ENCODE data around the gene MAP10. TPM values are rescaled to one million over a fixed set of nuclear protein-coding genes. Genes with fewer than 3 reads are reported as not detected.

The MAP10 gene
- total and polyA plus RNA-seq, 2 experiments from 2014 or later = 2.9 to 3.3 TPM

- no peaks in the 10 kb centered on the region for H4K20me1 ChIP-seq (replicated peaks; ENCODE audit: insufficient read depth)
- H3K79me2 ChIP-seq (replicated peaks; ENCODE audit: insufficient read depth) = no peaks in the 10 kb centered on the region
- no peak overlapping the region for H3K4me2 ChIP-seq
- H3K27me3 Mint-ChIP-seq (ENCODE audit: insufficient read depth, low read depth, poor library complexity) = peaks cover 4% of the 10 kb centered on the region
- no peak overlapping the region for H3K4me3 ChIP-seq
- peak overlapping the region; percentile 65; the same call in 1 of the 2 replicates for H2AFZ ChIP-seq
- no peaks in the 10 kb centered on the region for H3K9me3 Mint-ChIP-seq
- no peak overlapping the region for H3K27ac ChIP-seq (ENCODE audit: low read depth)
- no peaks in the 10 kb centered on the region for H3K4me1 ChIP-seq (ENCODE audit: insufficient read depth)
- TF ChIP-seq ZNF331 (CRISPR knock-in tag; IDR thresholded peaks at IDR 0.05; ENCODE audit: low read depth) (no peak), ZNF462 (CRISPR knock-in tag; IDR thresholded peaks at IDR 0.05) (no peak), JUNB (IDR thresholded peaks at IDR 0.05; ENCODE audit: unreplicated experiment) (no peak), REST (IDR thresholded peaks at IDR 0.05; ENCODE audit: unreplicated experiment) (no peak), NANOG (IDR thresholded peaks at IDR 0.05; ENCODE audit: borderline replicate concordance) (no peak), CREB1 (CRISPR knock-in tag; IDR thresholded peaks at IDR 0.05; ENCODE audit: low read depth) (no peak), STAT1 (IDR thresholded peaks at IDR 0.05; ENCODE audit: unreplicated experiment) (no peak), POLR2AphosphoS5 (IDR thresholded peaks at IDR 0.05; ENCODE audit: low read depth) (no peak), ZNF114 (CRISPR knock-in tag; IDR thresholded peaks at IDR 0.05) (no peak)
- H3K36me3 Mint-ChIP-seq (ENCODE audit: low read depth) = no peaks in the 10 kb centered on the region
- peaks cover 4% of the 10 kb centered on the region; the same call in 1 of the 3 replicates for H3K4me1 Mint-ChIP-seq
- no peak for ATAC-seq
- no peaks in the 10 kb centered on the region for H3K9me2 ChIP-seq (ENCODE audit: insufficient read depth)
- no peak overlapping the region for H3K4me3 Mint-ChIP-seq
- H3F3A ChIP-seq (replicated peaks; ENCODE audit: low read depth) = no peaks in the 10 kb centered on the region
- H3K36me3 ChIP-seq (ENCODE audit: insufficient read depth) = no peaks in the 10 kb centered on the region
- no peaks in the 10 kb centered on the region for H3K27me3 ChIP-seq (ENCODE audit: insufficient read depth)
- no peak overlapping the region for H3K27ac Mint-ChIP-seq
- DNase-seq (ENCODE audit: low spot score) = no peak
Measured at GRCh38 chr1:232831895-232832294, 26.7 kb downstream of the MAP10 start.

All from GM23338 (cell line).